RWPE2 (cell line): Measurements from ENCODE around the gene TTC1.

Experiments used
- ATAC-seq: fragments of 200-7000 bp; cut with Tn5 transposase; 3 replicates; pipeline ENCODE4 v1.9.1; 2021; ENCODE audit warnings: low read depth
- DNase-seq: peaks from one replicate; pipeline ENCODE4 v3.0.0-alpha.2; 2020; ENCODE audit warnings: low spot score
- H3K27ac ChIP-seq: fragments of 450-650 bp; 2 replicates; pipeline ENCODE4 v1.5.1; 2017; ENCODE audit warnings: mild to moderate bottlenecking; ENCODE audit not compliant: poor library complexity, severe bottlenecking
- H3K27me3 ChIP-seq: fragments of 250-450 bp; sonication (Bioruptor Pico); 2 replicates; pipeline ENCODE4 v1.5.1; 2021; ENCODE audit warnings: mild to moderate bottlenecking, moderate library complexity; ENCODE audit not compliant: insufficient read depth, poor library complexity, severe bottlenecking
- H3K36me3 ChIP-seq: fragments of 250-450 bp; sonication (Bioruptor Pico); 2 replicates; pipeline ENCODE4 v1.5.1; 2020; ENCODE audit warnings: low read depth, mild to moderate bottlenecking, moderate library complexity
- H3K4me1 ChIP-seq: fragments of 250-450 bp; sonication (Bioruptor Pico); 2 replicates; pipeline ENCODE4 v1.5.1; 2021; ENCODE audit warnings: mild to moderate bottlenecking, moderate library complexity; ENCODE audit not compliant: insufficient read depth, poor library complexity, severe bottlenecking
- H3K4me3 ChIP-seq: fragments of 250-450 bp; sonication (Bioruptor Pico); 2 replicates; pipeline ENCODE4 v1.5.1; 2021; ENCODE audit warnings: mild to moderate bottlenecking, moderate library complexity; ENCODE audit not compliant: severe bottlenecking
- H3K9me3 ChIP-seq: fragments of 250-450 bp; sonication (Bioruptor Pico); 2 replicates; pipeline ENCODE4 v1.5.1; 2021; ENCODE audit warnings: mild to moderate bottlenecking, moderate library complexity; ENCODE audit not compliant: severe bottlenecking
- CTCF ChIP-seq: fragments of 450-650 bp; IDR thresholded peaks from one replicate; pipeline ENCODE4 v1.5.1; 2017; ENCODE audit warnings: mild to moderate bottlenecking, moderate library complexity; ENCODE audit not compliant: poor library complexity, severe bottlenecking

The TTC1 gene

GRCh38 chr5:160054047-160054446, 45.1 kb downstream of the TTC1 start:
- DNase-seq (no peak), ATAC-seq (no peak)
- Histone ChIP-seq H3K36me3 (peaks cover 85% of the 10 kb centered on the region), H3K27ac (no peak overlapping the region), H3K9me3 (no peaks in the 10 kb centered on the region), H3K27me3 (no peaks in the 10 kb centered on the region), H3K4me1 (no peaks in the 10 kb centered on the region), H3K4me3 (no peak overlapping the region)
- TF ChIP-seq CTCF, result no peak

- DNase-seq, result no peak
- Histone ChIP-seq H3K27me3 (no peaks in the 10 kb centered on the region), H3K36me3 (peaks cover 85% of the 10 kb centered on the region), H3K4me1 (no peaks in the 10 kb centered on the region), H3K27ac (no peak overlapping the region), H3K9me3 (no peaks in the 10 kb centered on the region), H3K4me3 (no peak overlapping the region)
- TF ChIP-seq CTCF, result no peak
- ATAC-seq, result no peak
These were observed 45.9 kb downstream of the TTC1 start for GRCh38 chr5:160054831-160055230.

GRCh38 chr5:160057256-160057655, 48.3 kb downstream of the TTC1 start:
- ATAC-seq, result no peak

GRCh38 chr5:160060001-160060400, 51.1 kb downstream of the TTC1 start:
- H3K27me3 ChIP-seq, result no peaks in the 10 kb centered on the region
- ATAC-seq, result no peak
- no peak overlapping the region for H3K4me3 ChIP-seq
- no peak overlapping the region for H3K27ac ChIP-seq
- H3K4me1 ChIP-seq, result peaks cover 6% of the 10 kb centered on the region
- no peak for DNase-seq
- H3K9me3 ChIP-seq, result no peaks in the 10 kb centered on the region
- peaks cover 50% of the 10 kb centered on the region for H3K36me3 ChIP-seq
- TF ChIP-seq CTCF, result no peak

More at GRCh38 chr5:160057256-160057655, 48.3 kb downstream of the TTC1 start:
- Histone ChIP-seq H3K27me3 (no peaks in the 10 kb centered on the region), H3K36me3 (peaks cover 69% of the 10 kb centered on the region), H3K4me1 (no peaks in the 10 kb centered on the region), H3K27ac (no peak overlapping the region), H3K9me3 (no peaks in the 10 kb centered on the region), H3K4me3 (no peak overlapping the region)
- TF ChIP-seq CTCF, result no peak
- DNase-seq, result no peak

GRCh38 chr5:160061770-160062169, 52.8 kb downstream of the TTC1 start:
- Histone ChIP-seq H3K27me3 (no peaks in the 10 kb centered on the region), H3K36me3 (peaks cover 47% of the 10 kb centered on the region), H3K4me3 (no peak overlapping the region), H3K4me1 (peaks cover 16% of the 10 kb centered on the region), H3K9me3 (no peaks in the 10 kb centered on the region), H3K27ac (no peak overlapping the region)
- DNase-seq, result no peak
- no peak for ATAC-seq
- no peak for TF ChIP-seq CTCF
